Measurements from ENCODE around the gene TRIM59.

- TF ChIP-seq EZH2 (IDR thresholded peaks at IDR 0.05; ENCODE audit: borderline replicate concordance, insufficient read depth, low read depth, low read length, poor library complexity, severe bottlenecking): no peak
- TF ChIP-seq, protein P1, sequence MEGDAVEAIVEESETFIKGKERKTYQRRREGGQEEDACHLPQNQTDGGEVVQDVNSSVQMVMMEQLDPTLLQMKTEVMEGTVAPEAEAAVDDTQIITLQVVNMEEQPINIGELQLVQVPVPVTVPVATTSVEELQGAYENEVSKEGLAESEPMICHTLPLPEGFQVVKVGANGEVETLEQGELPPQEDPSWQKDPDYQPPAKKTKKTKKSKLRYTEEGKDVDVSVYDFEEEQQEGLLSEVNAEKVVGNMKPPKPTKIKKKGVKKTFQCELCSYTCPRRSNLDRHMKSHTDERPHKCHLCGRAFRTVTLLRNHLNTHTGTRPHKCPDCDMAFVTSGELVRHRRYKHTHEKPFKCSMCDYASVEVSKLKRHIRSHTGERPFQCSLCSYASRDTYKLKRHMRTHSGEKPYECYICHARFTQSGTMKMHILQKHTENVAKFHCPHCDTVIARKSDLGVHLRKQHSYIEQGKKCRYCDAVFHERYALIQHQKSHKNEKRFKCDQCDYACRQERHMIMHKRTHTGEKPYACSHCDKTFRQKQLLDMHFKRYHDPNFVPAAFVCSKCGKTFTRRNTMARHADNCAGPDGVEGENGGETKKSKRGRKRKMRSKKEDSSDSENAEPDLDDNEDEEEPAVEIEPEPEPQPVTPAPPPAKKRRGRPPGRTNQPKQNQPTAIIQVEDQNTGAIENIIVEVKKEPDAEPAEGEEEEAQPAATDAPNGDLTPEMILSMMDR (IDR thresholded peaks at IDR 0.05): no peak
Measured at GRCh38 chr3:160454995-160455394, 5.4 kb upstream of the TRIM59 start.

All from B cell (primary cell).